ENCODE results near the gene THADA. TPM values are rescaled to one million over a fixed set of nuclear protein-coding genes. Genes with fewer than 3 reads are reported as not detected.

The THADA gene
- total and polyA plus RNA-seq, 2 donors (not counting 1 experiment from before 2014, with no cell fraction given) = 9.2 to 36.2 TPM

GRCh38 chr2:43323857-43324256, 272.0 kb downstream of the THADA start:
- Histone ChIP-seq H3K4me1 (ENCODE audit: control insufficient read depth, extremely low read depth, insufficient read depth, low read length) (peaks cover 7% of the 10 kb centered on the region), H3K27ac (ENCODE audit: insufficient read depth, low read length) (no peak overlapping the region), H3K27me3 (ENCODE audit: control insufficient read depth, insufficient read depth, low read length) (no peaks in the 10 kb centered on the region), H4K20me1 (ENCODE audit: control insufficient read depth, extremely low read depth, insufficient read depth, low read length) (no peaks in the 10 kb centered on the region), H3K9ac (ENCODE audit: insufficient read depth, low read length) (no peak overlapping the region), H3K4me2 (ENCODE audit: extremely low read depth, insufficient read depth, low read length) (no peak overlapping the region), H2AFZ (ENCODE audit: low read length) (no peak overlapping the region), H3K9me3 (ENCODE audit: control insufficient read depth, insufficient read depth, low read depth, low read length) (no peaks in the 10 kb centered on the region), H3K4me3 (replicated peaks in 1 of 4; ENCODE audit: control extremely low read depth in 1 of 4, insufficient read depth in 1 of 4, low read depth in 3 of 4, low read length in 4 of 4) (no peak overlapping the region), H3K79me2 (ENCODE audit: control insufficient read depth, insufficient read depth, low read length) (no peaks in the 10 kb centered on the region), H3K36me3 (ENCODE audit: control insufficient read depth, insufficient read depth, low read length) (no peaks in the 10 kb centered on the region)
- no peak for TF ChIP-seq EZH2 (IDR thresholded peaks at IDR 0.05; ENCODE audit: low read length, missing control alignments)
- TF ChIP-seq, protein P1, sequence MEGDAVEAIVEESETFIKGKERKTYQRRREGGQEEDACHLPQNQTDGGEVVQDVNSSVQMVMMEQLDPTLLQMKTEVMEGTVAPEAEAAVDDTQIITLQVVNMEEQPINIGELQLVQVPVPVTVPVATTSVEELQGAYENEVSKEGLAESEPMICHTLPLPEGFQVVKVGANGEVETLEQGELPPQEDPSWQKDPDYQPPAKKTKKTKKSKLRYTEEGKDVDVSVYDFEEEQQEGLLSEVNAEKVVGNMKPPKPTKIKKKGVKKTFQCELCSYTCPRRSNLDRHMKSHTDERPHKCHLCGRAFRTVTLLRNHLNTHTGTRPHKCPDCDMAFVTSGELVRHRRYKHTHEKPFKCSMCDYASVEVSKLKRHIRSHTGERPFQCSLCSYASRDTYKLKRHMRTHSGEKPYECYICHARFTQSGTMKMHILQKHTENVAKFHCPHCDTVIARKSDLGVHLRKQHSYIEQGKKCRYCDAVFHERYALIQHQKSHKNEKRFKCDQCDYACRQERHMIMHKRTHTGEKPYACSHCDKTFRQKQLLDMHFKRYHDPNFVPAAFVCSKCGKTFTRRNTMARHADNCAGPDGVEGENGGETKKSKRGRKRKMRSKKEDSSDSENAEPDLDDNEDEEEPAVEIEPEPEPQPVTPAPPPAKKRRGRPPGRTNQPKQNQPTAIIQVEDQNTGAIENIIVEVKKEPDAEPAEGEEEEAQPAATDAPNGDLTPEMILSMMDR (conservative IDR thresholded peaks at IDR 0.05 in 1 of 2, IDR thresholded peaks at IDR 0.05 in 1 of 2; ENCODE audit: low read depth in 1 of 2, low read length in 2 of 2) = no peak
- DNase-seq (ENCODE audit: low read depth in 2 of 2) = no peak

- H3K9me3 ChIP-seq (ENCODE audit: control insufficient read depth, insufficient read depth, low read depth, low read length) = no peaks in the 10 kb centered on the region
- H3K79me2 ChIP-seq (ENCODE audit: control insufficient read depth, insufficient read depth, low read length) = no peaks in the 10 kb centered on the region
- H4K20me1 ChIP-seq (ENCODE audit: control insufficient read depth, extremely low read depth, insufficient read depth, low read length) = no peaks in the 10 kb centered on the region
- H3K27me3 ChIP-seq (ENCODE audit: control insufficient read depth, insufficient read depth, low read length) = no peaks in the 10 kb centered on the region
- no peak overlapping the region for H2AFZ ChIP-seq (ENCODE audit: low read length)
- H3K4me3 ChIP-seq (replicated peaks in 1 of 4; ENCODE audit: control extremely low read depth in 1 of 4, insufficient read depth in 1 of 4, low read depth in 3 of 4, low read length in 4 of 4) = no peak overlapping the region
- no peak for DNase-seq (ENCODE audit: low read depth in 2 of 2)
- peaks cover 7% of the 10 kb centered on the region for H3K4me1 ChIP-seq (ENCODE audit: control insufficient read depth, extremely low read depth, insufficient read depth, low read length)
- H3K27ac ChIP-seq (ENCODE audit: insufficient read depth, low read length) = no peak overlapping the region
- no peaks in the 10 kb centered on the region for H3K36me3 ChIP-seq (ENCODE audit: control insufficient read depth, insufficient read depth, low read length)
- TF ChIP-seq EZH2 (IDR thresholded peaks at IDR 0.05; ENCODE audit: low read length, missing control alignments) = no peak
- TF ChIP-seq, protein P1 (conservative IDR thresholded peaks at IDR 0.05 in 1 of 2, IDR thresholded peaks at IDR 0.05 in 1 of 2; ENCODE audit: low read depth in 1 of 2, low read length in 2 of 2) = no peak
- no peak overlapping the region for H3K9ac ChIP-seq (ENCODE audit: insufficient read depth, low read length)
- no peak overlapping the region for H3K4me2 ChIP-seq (ENCODE audit: extremely low read depth, insufficient read depth, low read length)
Measured at GRCh38 chr2:43321446-43321845, 274.4 kb downstream of the THADA start.

GRCh38 chr2:43319541-43319940, 276.3 kb downstream of the THADA start:
- no peaks in the 10 kb centered on the region for H4K20me1 ChIP-seq (ENCODE audit: control insufficient read depth, extremely low read depth, insufficient read depth, low read length)
- H3K36me3 ChIP-seq (ENCODE audit: control insufficient read depth, insufficient read depth, low read length) = no peaks in the 10 kb centered on the region
- DNase-seq (ENCODE audit: low read depth in 2 of 2) = no peak
- no peak overlapping the region for H3K4me3 ChIP-seq (replicated peaks in 1 of 4; ENCODE audit: control extremely low read depth in 1 of 4, insufficient read depth in 1 of 4, low read depth in 3 of 4, low read length in 4 of 4)
- H3K79me2 ChIP-seq (ENCODE audit: control insufficient read depth, insufficient read depth, low read length) = no peaks in the 10 kb centered on the region
- peaks cover 7% of the 10 kb centered on the region for H3K4me1 ChIP-seq (ENCODE audit: control insufficient read depth, extremely low read depth, insufficient read depth, low read length)
- no peak overlapping the region for H2AFZ ChIP-seq (ENCODE audit: low read length)
- H3K9me3 ChIP-seq (ENCODE audit: control insufficient read depth, insufficient read depth, low read depth, low read length) = no peaks in the 10 kb centered on the region
- no peak overlapping the region for H3K4me2 ChIP-seq (ENCODE audit: extremely low read depth, insufficient read depth, low read length)
- no peak for TF ChIP-seq EZH2 (IDR thresholded peaks at IDR 0.05; ENCODE audit: low read length, missing control alignments)
- TF ChIP-seq, protein P1 (conservative IDR thresholded peaks at IDR 0.05 in 1 of 2, IDR thresholded peaks at IDR 0.05 in 1 of 2; ENCODE audit: low read depth in 1 of 2, low read length in 2 of 2) = no peak
- no peak overlapping the region for H3K27ac ChIP-seq (ENCODE audit: insufficient read depth, low read length)
- H3K9ac ChIP-seq (ENCODE audit: insufficient read depth, low read length) = no peak overlapping the region
- H3K27me3 ChIP-seq (ENCODE audit: control insufficient read depth, insufficient read depth, low read length) = no peaks in the 10 kb centered on the region
